ENCODE data around the gene HEY2.

Gene HEY2

DNA sequence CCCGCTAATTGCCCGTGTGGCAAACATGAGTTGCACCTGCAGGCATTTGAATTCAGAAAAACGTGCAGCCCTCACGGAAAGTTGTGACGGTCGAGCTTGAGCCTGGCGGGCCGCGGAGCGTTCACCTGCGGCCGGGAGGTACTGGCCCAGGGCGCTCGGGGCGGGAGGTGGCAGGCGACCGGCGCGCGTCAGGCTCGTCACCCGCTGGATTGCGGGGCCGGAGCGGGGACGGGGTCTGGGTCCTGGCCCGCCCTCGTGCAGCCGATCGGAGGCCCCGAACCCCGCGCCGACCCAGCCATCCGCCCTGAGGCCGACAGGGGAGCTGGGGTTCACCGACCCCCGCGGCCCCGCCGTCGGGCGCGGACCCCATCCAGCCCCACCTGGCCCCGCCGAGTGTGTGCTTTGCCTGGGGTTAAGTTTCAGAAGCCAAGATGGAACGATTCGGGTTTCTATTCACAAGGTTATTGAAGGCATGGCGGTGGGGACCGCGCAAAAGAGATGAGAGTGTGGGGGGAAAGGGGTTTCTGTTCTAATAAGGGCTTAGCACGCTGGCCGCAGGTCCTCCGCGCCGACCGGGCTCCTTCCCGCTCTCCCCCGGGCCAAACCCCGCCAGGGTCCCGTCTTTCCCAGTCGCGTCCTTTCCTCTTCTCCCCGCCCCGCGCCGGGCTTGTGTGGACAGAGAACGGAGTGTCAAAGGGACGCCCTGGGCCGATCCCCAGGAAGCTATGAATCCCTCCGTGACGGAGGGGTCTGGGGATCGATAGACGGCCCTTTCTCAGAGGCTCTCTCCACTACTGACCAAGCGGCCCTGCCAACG, 1.6 kb upstream of the HEY2 start (continued):
- TF ChIP-seq BCL11B (tag by site-specific recombination; IDR thresholded peaks at IDR 0.05; ENCODE audit: low read depth) (peak; percentile 68), ZBTB1 (tag by site-specific recombination; IDR thresholded peaks at IDR 0.05) (no peak), ZNF624 (tag by site-specific recombination; IDR thresholded peaks at IDR 0.05) (no peak), SALL2 (tag by site-specific recombination; IDR thresholded peaks at IDR 0.05; ENCODE audit: borderline replicate concordance) (no peak), ZNF580 (tag by site-specific recombination; IDR thresholded peaks at IDR 0.05) (no peak), ZNF148 (tag by site-specific recombination; IDR thresholded peaks at IDR 0.05; ENCODE audit: borderline replicate concordance) (no peak), ZXDB (tag by site-specific recombination; IDR thresholded peaks at IDR 0.05) (peak; percentile 32; the same call in 1 of the 2 replicates), ZBTB21 (tag by site-specific recombination; IDR thresholded peaks at IDR 0.05) (peak; percentile 14; the same call in 1 of the 2 replicates), ZNF366 (tag by site-specific recombination; conservative IDR thresholded peaks at IDR 0.05) (peak; percentile 85), ZNF341 (tag by site-specific recombination; IDR thresholded peaks at IDR 0.05; ENCODE audit: low read depth) (peak; percentile 13; the same call in 1 of the 2 replicates), ZNF426 (tag by site-specific recombination; IDR thresholded peaks at IDR 0.05) (no peak), ZNF549 (tag by site-specific recombination; IDR thresholded peaks at IDR 0.05) (no peak), ZNF280D (tag by site-specific recombination; IDR thresholded peaks at IDR 0.05) (no peak), KLF9 (tag by site-specific recombination; IDR thresholded peaks at IDR 0.05; ENCODE audit: low read depth) (no peak), ZNF248 (tag by site-specific recombination; IDR thresholded peaks at IDR 0.05) (no peak), ZNF514 (tag by site-specific recombination; IDR thresholded peaks at IDR 0.05) (no peak), ZNF776 (tag by site-specific recombination; IDR thresholded peaks at IDR 0.05; ENCODE audit: borderline replicate concordance) (no peak), ZIC2 (tag by site-specific recombination; IDR thresholded peaks at IDR 0.05) (no peak), ZNF560 (tag by site-specific recombination; IDR thresholded peaks at IDR 0.05; ENCODE audit: borderline replicate concordance) (no peak), ZNF837 (tag by site-specific recombination; IDR thresholded peaks at IDR 0.05) (no peak), ZNF335 (tag by site-specific recombination; conservative IDR thresholded peaks at IDR 0.05) (peak; percentile 50), ZNF791 (tag by site-specific recombination; IDR thresholded peaks at IDR 0.05) (no peak), OSR2 (tag by site-specific recombination; IDR thresholded peaks at IDR 0.05) (peak; percentile 15), ZNF48 (tag by site-specific recombination; IDR thresholded peaks at IDR 0.05) (no peak)
- TF ChIP-seq, protein P1, sequence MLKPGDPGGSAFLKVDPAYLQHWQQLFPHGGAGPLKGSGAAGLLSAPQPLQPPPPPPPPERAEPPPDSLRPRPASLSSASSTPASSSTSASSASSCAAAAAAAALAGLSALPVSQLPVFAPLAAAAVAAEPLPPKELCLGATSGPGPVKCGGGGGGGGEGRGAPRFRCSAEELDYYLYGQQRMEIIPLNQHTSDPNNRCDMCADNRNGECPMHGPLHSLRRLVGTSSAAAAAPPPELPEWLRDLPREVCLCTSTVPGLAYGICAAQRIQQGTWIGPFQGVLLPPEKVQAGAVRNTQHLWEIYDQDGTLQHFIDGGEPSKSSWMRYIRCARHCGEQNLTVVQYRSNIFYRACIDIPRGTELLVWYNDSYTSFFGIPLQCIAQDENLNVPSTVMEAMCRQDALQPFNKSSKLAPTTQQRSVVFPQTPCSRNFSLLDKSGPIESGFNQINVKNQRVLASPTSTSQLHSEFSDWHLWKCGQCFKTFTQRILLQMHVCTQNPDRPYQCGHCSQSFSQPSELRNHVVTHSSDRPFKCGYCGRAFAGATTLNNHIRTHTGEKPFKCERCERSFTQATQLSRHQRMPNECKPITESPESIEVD (tag by site-specific recombination; IDR thresholded peaks at IDR 0.05) = no peak
- TF ChIP-seq, protein P2, sequence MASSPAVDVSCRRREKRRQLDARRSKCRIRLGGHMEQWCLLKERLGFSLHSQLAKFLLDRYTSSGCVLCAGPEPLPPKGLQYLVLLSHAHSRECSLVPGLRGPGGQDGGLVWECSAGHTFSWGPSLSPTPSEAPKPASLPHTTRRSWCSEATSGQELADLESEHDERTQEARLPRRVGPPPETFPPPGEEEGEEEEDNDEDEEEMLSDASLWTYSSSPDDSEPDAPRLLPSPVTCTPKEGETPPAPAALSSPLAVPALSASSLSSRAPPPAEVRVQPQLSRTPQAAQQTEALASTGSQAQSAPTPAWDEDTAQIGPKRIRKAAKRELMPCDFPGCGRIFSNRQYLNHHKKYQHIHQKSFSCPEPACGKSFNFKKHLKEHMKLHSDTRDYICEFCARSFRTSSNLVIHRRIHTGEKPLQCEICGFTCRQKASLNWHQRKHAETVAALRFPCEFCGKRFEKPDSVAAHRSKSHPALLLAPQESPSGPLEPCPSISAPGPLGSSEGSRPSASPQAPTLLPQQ (tag by site-specific recombination; IDR thresholded peaks at IDR 0.05) = no peak; the same call in 1 of the 2 replicates
- TF ChIP-seq, protein P3, sequence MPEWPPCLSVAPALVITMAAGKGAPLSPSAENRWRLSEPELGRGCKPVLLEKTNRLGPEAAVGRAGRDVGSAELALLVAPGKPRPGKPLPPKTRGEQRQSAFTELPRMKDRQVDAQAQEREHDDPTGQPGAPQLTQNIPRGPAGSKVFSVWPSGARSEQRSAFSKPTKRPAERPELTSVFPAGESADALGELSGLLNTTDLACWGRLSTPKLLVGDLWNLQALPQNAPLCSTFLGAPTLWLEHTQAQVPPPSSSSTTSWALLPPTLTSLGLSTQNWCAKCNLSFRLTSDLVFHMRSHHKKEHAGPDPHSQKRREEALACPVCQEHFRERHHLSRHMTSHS (tag by site-specific recombination; IDR thresholded peaks at IDR 0.05) = no peak
- TF ChIP-seq, protein P4, sequence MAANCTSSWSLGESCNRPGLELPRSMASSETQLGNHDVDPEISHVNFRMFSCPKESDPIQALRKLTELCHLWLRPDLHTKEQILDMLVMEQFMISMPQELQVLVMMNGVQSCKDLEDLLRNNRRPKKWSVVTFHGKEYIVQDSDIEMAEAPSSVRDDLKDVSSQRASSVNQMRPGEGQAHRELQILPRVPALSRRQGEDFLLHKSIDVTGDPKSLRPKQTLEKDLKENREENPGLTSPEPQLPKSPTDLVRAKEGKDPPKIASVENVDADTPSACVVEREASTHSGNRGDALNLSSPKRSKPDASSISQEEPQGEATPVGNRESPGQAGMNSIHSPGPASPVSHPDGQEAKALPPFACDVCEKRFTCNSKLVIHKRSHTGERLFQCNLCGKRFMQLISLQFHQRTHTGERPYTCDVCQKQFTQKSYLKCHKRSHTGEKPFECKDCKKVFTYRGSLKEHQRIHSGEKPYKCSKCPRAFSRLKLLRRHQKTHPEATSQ (tag by site-specific recombination; IDR thresholded peaks at IDR 0.05) = no peak

All from HEK293 (cell line).